AG09309 (cell line): ENCODE data around the gene CADPS.

Experiments used
- DNase-seq: peaks from one replicate; pipeline ENCODE4 v3.0.0-alpha.2; 2010; ENCODE audit warnings: low read depth
- H3K4me3 ChIP-seq: 2 replicates; pipeline ENCODE4 v1.5.1; 2011; ENCODE audit warnings: mild to moderate bottlenecking, low read depth, low read length, moderate library complexity; ENCODE audit not compliant: control insufficient read depth
- CTCF ChIP-seq: IDR thresholded peaks from 2 replicates; pipeline ENCODE4 v1.5.1; 2011; ENCODE audit warnings: mild to moderate bottlenecking, low read depth, low read length, inconsistent platforms; ENCODE audit not compliant: insufficient read depth, control insufficient read depth; ENCODE audit errors: missing control alignments

The CADPS gene

GRCh38 chr3:62529230-62529629, 346.0 kb downstream of the CADPS start:
- no peak for TF ChIP-seq CTCF
- DNase-seq, result no peak
- H3K4me3 ChIP-seq, result no peak overlapping the region

- no peak overlapping the region for H3K4me3 ChIP-seq
- DNase-seq, result no peak
- TF ChIP-seq CTCF, result no peak
Measured at GRCh38 chr3:62527474-62527873, 347.7 kb downstream of the CADPS start.

GRCh38 chr3:62525281-62525680, 349.9 kb downstream of the CADPS start:
- DNase-seq, result no peak
- TF ChIP-seq CTCF, result no peak
- no peak overlapping the region for H3K4me3 ChIP-seq

- TF ChIP-seq CTCF, result no peak
- H3K4me3 ChIP-seq, result no peak overlapping the region
- DNase-seq, result no peak
Measured at GRCh38 chr3:62523672-62524071, 351.5 kb downstream of the CADPS start.

GRCh38 chr3:62521464-62522105, 353.6 kb downstream of the CADPS start:
- DNase-seq, result no peak
- no peak for TF ChIP-seq CTCF
- H3K4me3 ChIP-seq, result no peak overlapping the region

GRCh38 chr3:62503516-62503915, 371.7 kb downstream of the CADPS start:
- no peak overlapping the region for H3K4me3 ChIP-seq
- DNase-seq, result no peak
- TF ChIP-seq CTCF, result no peak
